PC-9 (cell line): Measurements from ENCODE around the gene VRK1.

Source experiments
- CTCF ChIP-seq: fragments of 200-600 bp; sonication (generic); conservative IDR thresholded peaks from 2 replicates; pipeline ENCODE4 v1.6.1; 2017; ENCODE audit warnings: mixed run types, antibody characterized with exemption, mild to moderate bottlenecking, moderate library complexity
- EZH2 ChIP-seq: fragments of 200-600 bp; sonication (generic); IDR thresholded peaks from 2 replicates; pipeline ENCODE4 v1.8.0; 2017; ENCODE audit warnings: antibody characterized with exemption, low read depth

DNA sequence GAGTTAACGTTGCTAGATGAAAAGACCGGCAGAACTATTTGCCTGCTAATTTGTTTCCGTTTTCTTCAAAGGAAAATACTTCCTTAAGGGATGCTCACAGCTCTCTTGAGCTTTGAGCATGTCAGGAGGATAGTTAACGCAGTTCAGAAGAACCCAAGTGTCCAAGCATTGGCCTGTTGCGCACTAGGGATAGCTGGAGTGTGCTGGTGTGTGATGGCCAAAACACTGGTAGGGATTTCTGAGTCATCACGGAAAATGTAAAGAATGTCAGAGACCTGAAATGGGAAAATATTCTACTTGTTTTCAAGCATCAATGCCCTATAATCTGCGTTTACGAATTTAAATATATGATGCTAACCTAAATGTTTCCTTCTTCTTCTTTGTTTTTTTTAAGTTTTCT is 97.8 kb downstream of the VRK1 start:
- no peak for TF ChIP-seq CTCF
- TF ChIP-seq EZH2, result no peak
